Muscle layer of colon (tissue), 2 donors: ENCODE results near the gene PCDH8.

ENCODE experiments used
- H3K27ac ChIP-seq: one replicate; pipeline ENCODE4 v1.7.0; 2013; ENCODE audit warnings: low read depth, mild to moderate bottlenecking, low read length, moderate library complexity
- H3K27me3 ChIP-seq, 2 donors: one replicate each; pipeline ENCODE4 v1.7.0; 2013; ENCODE audit warnings: low read length in 2 of 2, mild to moderate bottlenecking in 2 of 2; ENCODE audit not compliant: insufficient read depth in 2 of 2, control insufficient read depth in 1 of 2
- H3K36me3 ChIP-seq: one replicate; pipeline ENCODE4 v1.7.0; 2013; ENCODE audit warnings: mild to moderate bottlenecking, low read length; ENCODE audit not compliant: insufficient read depth
- H3K4me1 ChIP-seq: one replicate; pipeline ENCODE4 v1.7.0; 2013; ENCODE audit warnings: mild to moderate bottlenecking, low read length; ENCODE audit not compliant: insufficient read depth
- H3K4me3 ChIP-seq, 2 donors: one replicate each; pipeline ENCODE4 v1.7.0; 2013; ENCODE audit warnings: low read length in 2 of 2, low read depth in 1 of 2, mild to moderate bottlenecking in 1 of 2, moderate library complexity in 1 of 2
- H3K9ac ChIP-seq: one replicate; pipeline ENCODE4 v1.7.0; 2013; ENCODE audit warnings: low read length
- H3K9me3 ChIP-seq: one replicate; pipeline ENCODE4 v1.7.0; 2013; ENCODE audit warnings: mild to moderate bottlenecking, low read length
- donor health status: abdominal sarcoma.
- donor health status: Adenocarcinoma of cecum.

Gene PCDH8

GRCh38 chr13:52849291-52850071 is 1.0 kb upstream of the PCDH8 start:
- peaks cover 26 to 60% of the 10 kb centered on the region in 2 donors for H3K27me3 ChIP-seq
- H3K9me3 ChIP-seq: no peaks in the 10 kb centered on the region
- H3K4me3 ChIP-seq: no peak overlapping the region
- no peak overlapping the region for H3K9ac ChIP-seq
- no peaks in the 10 kb centered on the region for H3K36me3 ChIP-seq
- peaks cover 10% of the 10 kb centered on the region for H3K4me1 ChIP-seq
- H3K27ac ChIP-seq: no peak overlapping the region

- H3K4me3 ChIP-seq: no peak overlapping the region
- H3K36me3 ChIP-seq: no peaks in the 10 kb centered on the region
- no peak overlapping the region for H3K9ac ChIP-seq
- H3K9me3 ChIP-seq: no peaks in the 10 kb centered on the region
- H3K27ac ChIP-seq: no peak overlapping the region
- H3K4me1 ChIP-seq: peaks cover 10% of the 10 kb centered on the region
- peaks cover 28 to 60% of the 10 kb centered on the region in 2 donors for H3K27me3 ChIP-seq
Measured at GRCh38 chr13:52847682-52848432, 583 bp downstream of the PCDH8 start.

GRCh38 chr13:52847322-52847681 is 1.1 kb downstream of the PCDH8 start:
- no peak overlapping the region for H3K27ac ChIP-seq
- no peak overlapping the region for H3K4me3 ChIP-seq
- H3K9ac ChIP-seq: no peak overlapping the region
- no peaks in the 10 kb centered on the region for H3K9me3 ChIP-seq
- peaks cover 7% of the 10 kb centered on the region for H3K4me1 ChIP-seq
- peaks cover 28 to 60% of the 10 kb centered on the region in 2 donors for H3K27me3 ChIP-seq
- H3K36me3 ChIP-seq: no peaks in the 10 kb centered on the region

- Histone ChIP-seq H3K9ac (no peak overlapping the region), H3K36me3 (no peaks in the 10 kb centered on the region), H3K4me3 (no peak overlapping the region), H3K27ac (no peak overlapping the region), H3K9me3 (no peaks in the 10 kb centered on the region), H3K27me3 (peaks cover 28 to 60% of the 10 kb centered on the region in 2 donors), H3K4me1 (peaks cover 5% of the 10 kb centered on the region)
Measured at GRCh38 chr13:52846567-52847321, 1.7 kb downstream of the PCDH8 start.

- Histone ChIP-seq H3K4me3 (no peak overlapping the region), H3K36me3 (no peaks in the 10 kb centered on the region), H3K9me3 (no peaks in the 10 kb centered on the region), H3K9ac (no peak overlapping the region), H3K27me3 (peaks cover 28 to 60% of the 10 kb centered on the region in 2 donors), H3K4me1 (peaks cover 5% of the 10 kb centered on the region), H3K27ac (no peak overlapping the region)
Measured at GRCh38 chr13:52845766-52846566, 2.5 kb downstream of the PCDH8 start.

- H3K27ac ChIP-seq: no peak overlapping the region
- peaks cover 2% of the 10 kb centered on the region for H3K4me1 ChIP-seq
- peaks cover 28 to 59% of the 10 kb centered on the region in 2 donors for H3K27me3 ChIP-seq
- no peak overlapping the region for H3K4me3 ChIP-seq
- no peaks in the 10 kb centered on the region for H3K36me3 ChIP-seq
- H3K9me3 ChIP-seq: no peaks in the 10 kb centered on the region
- no peak overlapping the region for H3K9ac ChIP-seq
Measured at GRCh38 chr13:52845334-52845761, 3.1 kb downstream of the PCDH8 start.

- peaks cover 28 to 53% of the 10 kb centered on the region in 2 donors for H3K27me3 ChIP-seq
- H3K4me3 ChIP-seq: no peak overlapping the region
- no peak overlapping the region for H3K27ac ChIP-seq
- H3K4me1 ChIP-seq: no peaks in the 10 kb centered on the region
- H3K9me3 ChIP-seq: no peaks in the 10 kb centered on the region
- H3K9ac ChIP-seq: no peak overlapping the region
- no peaks in the 10 kb centered on the region for H3K36me3 ChIP-seq
Measured at GRCh38 chr13:52844836-52845235, 3.6 kb downstream of the PCDH8 start.

- Histone ChIP-seq H3K9ac (no peak overlapping the region), H3K36me3 (no peaks in the 10 kb centered on the region), H3K27me3 (peaks cover 10 to 30% of the 10 kb centered on the region in 2 donors), H3K4me1 (no peaks in the 10 kb centered on the region), H3K4me3 (no peak overlapping the region), H3K9me3 (no peaks in the 10 kb centered on the region), H3K27ac (no peak overlapping the region)
Measured at GRCh38 chr13:52842441-52842840, 6.0 kb downstream of the PCDH8 start.

GRCh38 chr13:52840066-52840465 is 8.4 kb downstream of the PCDH8 start:
- Histone ChIP-seq H3K27ac (no peak overlapping the region), H3K9me3 (no peaks in the 10 kb centered on the region), H3K27me3 (peaks cover 6 to 7% of the 10 kb centered on the region in 2 donors), H3K9ac (no peak overlapping the region), H3K36me3 (no peaks in the 10 kb centered on the region), H3K4me1 (no peaks in the 10 kb centered on the region), H3K4me3 (no peak overlapping the region)

GRCh38 chr13:52838433-52839107 is 9.9 kb downstream of the PCDH8 start:
- H3K9ac ChIP-seq: no peak overlapping the region
- no peaks in the 10 kb centered on the region for H3K9me3 ChIP-seq
- no peak overlapping the region for H3K27ac ChIP-seq
- H3K27me3 ChIP-seq: no peaks in the 10 kb centered on the region
- no peak overlapping the region for H3K4me3 ChIP-seq
- H3K36me3 ChIP-seq: no peaks in the 10 kb centered on the region
- no peaks in the 10 kb centered on the region for H3K4me1 ChIP-seq
